Nephron progenitor cell (in vitro differentiated cells): ENCODE results near the gene METAP1.

ENCODE experiments used
- DNase-seq: peaks from one replicate; pipeline ENCODE4 v3.0.0; 2021
- H3K27ac Mint-ChIP-seq: 2 replicates; pipeline ENCODE4 v1.8.0; 2021; ENCODE audit warnings: mild to moderate bottlenecking, moderate library complexity, mixed read lengths
- H3K27me3 Mint-ChIP-seq: 2 replicates; pipeline ENCODE4 v1.8.0; 2021; ENCODE audit warnings: mild to moderate bottlenecking, low read depth, mixed read lengths; ENCODE audit not compliant: poor library complexity
- H3K36me3 Mint-ChIP-seq: 2 replicates; pipeline ENCODE4 v1.8.0; 2021; ENCODE audit warnings: low read depth, mixed read lengths
- H3K4me1 Mint-ChIP-seq: 2 replicates; pipeline ENCODE4 v1.8.0; 2021; ENCODE audit warnings: mixed read lengths
- H3K4me3 Mint-ChIP-seq: 2 replicates; pipeline ENCODE4 v1.8.0; 2021; ENCODE audit warnings: mild to moderate bottlenecking, moderate library complexity, mixed read lengths
- H3K9me3 Mint-ChIP-seq: 2 replicates; pipeline ENCODE4 v1.8.0; 2021; ENCODE audit warnings: mild to moderate bottlenecking, moderate library complexity, mixed read lengths
- TF ChIP-seq, protein P1 (sequence below): fragments of 200-600 bp; sonication (generic); IDR thresholded peaks from 2 replicates; pipeline ENCODE4 v1.5.0; 2021; ENCODE audit warnings: antibody characterized with exemption

Gene METAP1

DNA sequence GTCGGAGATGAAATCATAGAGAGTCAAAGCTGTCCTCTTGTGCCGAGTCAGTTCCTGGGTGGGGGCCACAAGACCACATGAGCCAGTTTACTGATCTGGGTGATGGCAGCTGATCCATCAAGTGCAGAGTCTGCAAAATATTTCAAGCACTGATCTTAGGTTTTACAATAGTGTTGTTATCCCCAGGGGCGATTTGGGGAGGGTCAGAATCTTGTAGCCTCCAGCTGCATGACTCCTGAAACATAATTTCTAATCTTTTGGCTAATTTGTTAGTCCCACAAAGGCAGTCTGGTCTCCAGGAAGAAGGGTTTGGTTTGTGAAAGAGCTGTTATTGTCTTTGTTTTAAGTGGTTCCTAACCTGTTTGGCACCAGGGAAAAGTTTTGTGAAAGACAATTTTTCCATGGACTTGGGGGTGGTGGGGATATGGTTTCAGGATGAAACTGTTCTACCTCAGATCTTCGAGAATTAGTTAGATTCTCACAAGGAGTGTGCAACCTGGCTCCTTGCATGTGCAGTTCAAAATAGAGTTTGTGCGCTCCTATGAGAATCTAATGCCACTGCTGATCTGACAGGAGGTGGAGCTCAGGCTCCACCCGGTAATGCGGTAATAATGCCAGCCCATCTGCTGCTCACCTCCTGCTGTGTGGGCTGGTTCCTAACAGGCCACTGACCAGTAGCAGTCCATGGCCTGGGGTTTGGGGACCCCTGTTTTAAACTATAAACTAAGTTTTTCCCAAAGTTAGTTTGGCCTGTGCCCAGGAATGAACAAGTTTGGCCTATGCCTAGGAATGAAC is 29.2 kb downstream of the METAP1 start:
- TF ChIP-seq, protein P1, sequence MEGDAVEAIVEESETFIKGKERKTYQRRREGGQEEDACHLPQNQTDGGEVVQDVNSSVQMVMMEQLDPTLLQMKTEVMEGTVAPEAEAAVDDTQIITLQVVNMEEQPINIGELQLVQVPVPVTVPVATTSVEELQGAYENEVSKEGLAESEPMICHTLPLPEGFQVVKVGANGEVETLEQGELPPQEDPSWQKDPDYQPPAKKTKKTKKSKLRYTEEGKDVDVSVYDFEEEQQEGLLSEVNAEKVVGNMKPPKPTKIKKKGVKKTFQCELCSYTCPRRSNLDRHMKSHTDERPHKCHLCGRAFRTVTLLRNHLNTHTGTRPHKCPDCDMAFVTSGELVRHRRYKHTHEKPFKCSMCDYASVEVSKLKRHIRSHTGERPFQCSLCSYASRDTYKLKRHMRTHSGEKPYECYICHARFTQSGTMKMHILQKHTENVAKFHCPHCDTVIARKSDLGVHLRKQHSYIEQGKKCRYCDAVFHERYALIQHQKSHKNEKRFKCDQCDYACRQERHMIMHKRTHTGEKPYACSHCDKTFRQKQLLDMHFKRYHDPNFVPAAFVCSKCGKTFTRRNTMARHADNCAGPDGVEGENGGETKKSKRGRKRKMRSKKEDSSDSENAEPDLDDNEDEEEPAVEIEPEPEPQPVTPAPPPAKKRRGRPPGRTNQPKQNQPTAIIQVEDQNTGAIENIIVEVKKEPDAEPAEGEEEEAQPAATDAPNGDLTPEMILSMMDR, result no peak
- Mint-ChIP-seq H3K4me3 (no peak overlapping the region), H3K4me1 (peaks cover 8% of the 10 kb centered on the region), H3K27ac (peak overlapping the region; percentile 73), H3K36me3 (peaks cover 54% of the 10 kb centered on the region), H3K27me3 (no peaks in the 10 kb centered on the region), H3K9me3 (peaks cover 48% of the 10 kb centered on the region)
- no peak for DNase-seq

DNA sequence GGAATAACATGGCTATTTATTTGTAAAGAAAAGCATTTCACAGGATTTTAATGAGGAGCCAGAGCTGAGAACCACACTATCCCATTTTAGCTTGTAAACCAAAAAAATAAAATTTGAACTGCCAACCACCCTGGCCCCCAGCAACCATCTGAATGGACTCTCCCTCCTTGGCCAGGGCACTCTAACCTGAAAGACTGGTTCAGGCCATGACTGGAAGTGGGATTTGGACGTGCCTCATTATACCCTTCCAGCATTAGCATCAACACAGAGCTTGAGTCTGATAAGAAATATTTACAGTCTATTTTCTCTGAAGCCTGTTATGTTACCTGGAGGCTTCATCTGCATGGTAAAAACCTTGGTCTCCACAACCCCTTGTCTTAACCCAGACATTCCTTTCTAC is 30.0 kb downstream of the METAP1 start:
- TF ChIP-seq, protein P1, result no peak
- H3K27ac Mint-ChIP-seq, result no peak overlapping the region
- peaks cover 40% of the 10 kb centered on the region for H3K9me3 Mint-ChIP-seq
- H3K4me1 Mint-ChIP-seq, result peaks cover 8% of the 10 kb centered on the region
- H3K27me3 Mint-ChIP-seq, result no peaks in the 10 kb centered on the region
- H3K36me3 Mint-ChIP-seq, result peaks cover 50% of the 10 kb centered on the region
- no peak overlapping the region for H3K4me3 Mint-ChIP-seq
- DNase-seq, result no peak

DNA sequence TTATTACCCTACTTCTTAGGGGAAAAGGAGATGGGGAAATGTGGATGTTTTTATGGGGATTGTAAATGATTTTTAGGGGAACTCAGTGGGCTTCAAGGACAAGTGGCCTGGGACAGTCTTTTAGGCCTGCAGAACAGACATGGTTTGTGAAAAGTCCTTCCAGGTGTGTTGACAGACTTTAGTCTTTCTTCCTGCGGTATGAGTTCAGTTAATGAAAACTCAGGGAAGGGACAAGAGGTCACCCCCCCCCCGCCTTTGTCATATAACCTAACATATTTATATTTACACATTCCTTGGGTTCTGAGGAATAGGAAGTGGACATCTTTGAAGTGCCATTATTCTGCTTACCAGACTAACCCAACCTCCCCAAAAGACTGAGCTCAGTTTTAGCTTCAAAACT is 31.8 kb downstream of the METAP1 start:
- TF ChIP-seq, protein P1, result no peak
- no peak overlapping the region for H3K4me3 Mint-ChIP-seq
- H3K36me3 Mint-ChIP-seq, result peaks cover 40% of the 10 kb centered on the region
- H3K27me3 Mint-ChIP-seq, result no peaks in the 10 kb centered on the region
- H3K9me3 Mint-ChIP-seq, result peaks cover 22% of the 10 kb centered on the region
- no peak overlapping the region for H3K27ac Mint-ChIP-seq
- peaks cover 8% of the 10 kb centered on the region for H3K4me1 Mint-ChIP-seq
- no peak for DNase-seq

DNA sequence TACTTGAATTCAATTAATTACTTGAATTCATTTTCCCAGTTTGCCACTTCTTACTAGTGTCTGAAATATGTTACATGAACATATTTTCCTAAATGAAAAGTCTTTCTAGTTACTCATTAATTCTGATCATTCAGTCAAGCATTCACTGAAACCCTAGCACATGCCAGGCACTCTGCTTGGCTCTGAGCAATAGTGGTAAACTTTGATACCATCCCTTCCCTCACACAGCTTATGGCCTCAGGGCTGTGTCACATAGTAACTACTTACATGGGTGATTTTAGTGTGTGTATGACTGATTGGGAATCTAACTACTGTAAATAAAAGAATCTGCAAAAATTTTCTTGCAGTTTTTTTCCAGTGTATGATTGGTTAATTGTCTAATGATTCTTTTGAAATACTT is 32.7 kb downstream of the METAP1 start:
- peaks cover 8% of the 10 kb centered on the region for H3K4me1 Mint-ChIP-seq
- no peak overlapping the region for H3K4me3 Mint-ChIP-seq
- no peaks in the 10 kb centered on the region for H3K27me3 Mint-ChIP-seq
- TF ChIP-seq, protein P1, result no peak
- no peak overlapping the region for H3K27ac Mint-ChIP-seq
- H3K9me3 Mint-ChIP-seq, result peaks cover 13% of the 10 kb centered on the region
- H3K36me3 Mint-ChIP-seq, result peaks cover 31% of the 10 kb centered on the region
- DNase-seq, result no peak

DNA sequence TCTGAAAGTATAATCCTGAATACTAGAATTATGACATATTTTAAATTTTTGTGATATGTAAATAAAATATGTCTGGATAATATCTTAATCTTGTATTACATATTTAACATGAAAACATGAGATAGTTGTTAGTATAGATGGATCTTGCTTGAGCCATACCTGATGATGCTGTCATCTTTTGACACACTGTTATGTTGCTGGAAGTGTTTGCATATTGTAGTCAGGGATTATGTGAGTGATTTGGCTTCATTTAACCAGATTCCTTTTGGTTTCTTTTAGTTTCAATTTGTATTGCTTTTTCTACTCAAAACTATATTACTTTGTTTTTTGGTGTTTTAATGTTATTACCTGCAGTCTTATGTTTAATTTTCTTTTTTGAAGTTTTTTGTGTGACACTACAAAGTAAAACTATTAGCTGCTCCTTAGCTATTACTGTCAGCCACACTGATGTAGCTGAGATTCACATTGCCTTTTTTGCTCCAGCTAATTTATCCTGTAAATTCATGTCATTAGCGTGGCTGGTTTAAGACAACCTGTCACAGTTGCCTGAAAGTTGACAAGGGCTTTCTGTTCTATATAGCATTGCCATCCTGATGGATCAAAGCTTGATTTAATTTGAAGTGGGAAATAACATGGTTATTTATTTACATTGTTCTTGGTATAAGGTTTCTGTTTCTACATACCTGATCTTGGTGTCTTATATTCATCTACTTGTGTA is 33.7 kb downstream of the METAP1 start:
- peak overlapping the region; percentile 16 for H3K27ac Mint-ChIP-seq
- peaks cover 29% of the 10 kb centered on the region for H3K36me3 Mint-ChIP-seq
- TF ChIP-seq, protein P1, result no peak
- peaks cover 6% of the 10 kb centered on the region for H3K9me3 Mint-ChIP-seq
- H3K27me3 Mint-ChIP-seq, result no peaks in the 10 kb centered on the region
- no peak for DNase-seq
- no peak overlapping the region for H3K4me3 Mint-ChIP-seq
- peaks cover 6% of the 10 kb centered on the region for H3K4me1 Mint-ChIP-seq
